H1 (cell line): ENCODE data around the gene CILP. TPM values are rescaled to one million over a fixed set of nuclear protein-coding genes. Genes with fewer than 3 reads are reported as not detected.

Experiments used
- CTCF ChIA-PET: fragments of 300-600 bp; sonication (Branson Sonifier 250); formaldehyde crosslinking; loops from one replicate; lab custom pipeline; 2021; ENCODE audit not compliant: partially characterized antibody; lab: Charles Lee
- POLR2A ChIA-PET: fragments of 300-600 bp; sonication (Branson Sonifier 250); formaldehyde crosslinking; loops from one replicate; lab custom pipeline; 2021; ENCODE audit warnings: inconsistent platforms; ENCODE audit not compliant: partially characterized antibody; lab: Charles Lee
- DNase-seq, 2 experiments: peaks; one replicate each; pipeline versions ENCODE4 v3.0.0 to v3.0.0-alpha.2; 2010 to 2022; ENCODE audit warnings: low spot score in 2 of 2, low read depth in 1 of 2, mixed read lengths in 1 of 2
- FAIRE-seq: peaks from 2 replicates; lab custom pipeline; 2011; peaks lifted over from hg19 to GRCh38; lab: Jason Lieb, UNC
- H2AFZ ChIP-seq: 2 replicates; pipeline ENCODE4 v1.8.1; 2012; ENCODE audit warnings: low read length, inconsistent platforms
- H2AK5ac ChIP-seq: 2 replicates; pipeline ENCODE4 v1.6.1; 2013; ENCODE audit warnings: low read depth, low read length
- H2BK120ac ChIP-seq: replicated peaks from 2 replicates; pipeline ENCODE3; 2013; ENCODE audit warnings: low read depth, low read length, inconsistent platforms
- H2BK12ac ChIP-seq: 2 replicates; pipeline ENCODE4 v1.6.1; 2013; ENCODE audit warnings: low read depth, low read length
- H2BK15ac ChIP-seq: 2 replicates; pipeline ENCODE4 v1.6.1; 2013; ENCODE audit warnings: low read length
- H2BK20ac ChIP-seq: 2 replicates; pipeline ENCODE4 v1.6.1; 2013; ENCODE audit warnings: low read length
- H2BK5ac ChIP-seq: 2 replicates; pipeline ENCODE4 v1.6.1; 2013; ENCODE audit warnings: low read depth, low read length
- H3K14ac ChIP-seq: 2 replicates; pipeline ENCODE4 v1.6.1; 2013; ENCODE audit warnings: inconsistent platforms; ENCODE audit not compliant: insufficient read length
- H3K18ac ChIP-seq: 2 replicates; pipeline ENCODE4 v1.6.1; 2013; ENCODE audit warnings: low read length; ENCODE audit errors: extremely low read depth
- H3K23ac ChIP-seq: 2 replicates; pipeline ENCODE4 v1.6.1; 2013; ENCODE audit warnings: inconsistent platforms; ENCODE audit not compliant: insufficient read length
- H3K23me2 ChIP-seq: 2 replicates; pipeline ENCODE4 v1.6.1; 2013; ENCODE audit warnings: low read depth, low read length
- H3K27ac ChIP-seq: 2 replicates; pipeline ENCODE4 v1.6.1; 2011; ENCODE audit warnings: low read depth, low read length, inconsistent platforms
- H3K27me3 ChIP-seq, 4 experiments: replicated peaks in 1 of 4; 1 replicate in 1 of 4; 2 replicates in 3 of 4; pipeline versions ENCODE4 v1.6.1 to v1.8.1; 2011 to 2013; ENCODE audit warnings: low read length in 3 of 4, mild to moderate bottlenecking in 3 of 4, inconsistent platforms in 2 of 4, mixed read lengths in 2 of 4, moderate library complexity in 1 of 4; ENCODE audit not compliant: control insufficient read depth in 3 of 4, insufficient read depth in 3 of 4; ENCODE audit errors: extremely low read depth in 1 of 4
- H3K36me3 ChIP-seq, 4 experiments: 2 replicates each; pipeline versions ENCODE4 v1.6.1 to v1.8.1; 2011 to 2013; ENCODE audit warnings: mild to moderate bottlenecking in 4 of 4, low read length in 3 of 4, moderate library complexity in 2 of 4, control low read depth in 1 of 4, inconsistent platforms in 1 of 4; ENCODE audit not compliant: insufficient read depth in 4 of 4, control insufficient read depth in 2 of 4
- H3K4ac ChIP-seq: replicated peaks from 2 replicates; pipeline ENCODE3; 2013; ENCODE audit warnings: low read length, low read depth, mixed read lengths, inconsistent platforms; ENCODE audit not compliant: insufficient read length
- H3K4me1 ChIP-seq, 4 experiments: replicated peaks in 1 of 4; 1 replicate in 1 of 4; 2 replicates in 3 of 4; pipeline versions ENCODE4 v1.6.1 to v1.8.1; 2011 to 2013; ENCODE audit warnings: low read length in 3 of 4, inconsistent platforms in 2 of 4, mixed read lengths in 1 of 4; ENCODE audit not compliant: insufficient read depth in 4 of 4, control insufficient read depth in 3 of 4
- H3K4me2 ChIP-seq, 2 experiments: 2 replicates each; pipeline versions ENCODE4 v1.6.1 to v1.8.1; 2011 to 2013; ENCODE audit warnings: low read depth in 2 of 2, low read length in 2 of 2, control low read depth in 1 of 2, inconsistent platforms in 1 of 2, mild to moderate bottlenecking in 1 of 2; ENCODE audit not compliant: insufficient read depth in 1 of 2
- H3K4me3 ChIP-seq, 4 experiments: fragments of 200-600, 300-600 bp in 1 of 4; sonication (generic), shearing (Covaris generic), sonication (Bioruptor Twin) in 1 of 4; 2 replicates each; pipeline versions ENCODE4 v1.5.1 to v1.8.1; 2011 to 2016; ENCODE audit warnings: low read length in 4 of 4, low read depth in 3 of 4, control low read depth in 2 of 4, inconsistent platforms in 2 of 4, mild to moderate bottlenecking in 2 of 4, mixed read lengths in 1 of 4, moderate library complexity in 1 of 4; ENCODE audit not compliant: insufficient read depth in 2 of 4; ENCODE audit errors: extremely low read depth in 1 of 4
- H3K56ac ChIP-seq: replicated peaks from 2 replicates; pipeline ENCODE3; 2013; ENCODE audit warnings: low read depth, mild to moderate bottlenecking, mixed read lengths, low read length, inconsistent platforms; ENCODE audit not compliant: insufficient read length
- H3K79me1 ChIP-seq: 2 replicates; pipeline ENCODE4 v1.6.1; 2013; ENCODE audit warnings: low read depth, low read length, control low read depth
- H3K79me2 ChIP-seq, 2 experiments: 2 replicates each; pipeline versions ENCODE4 v1.6.1 to v1.8.1; 2012 to 2013; ENCODE audit warnings: low read length in 2 of 2, mild to moderate bottlenecking in 2 of 2, inconsistent platforms in 1 of 2; ENCODE audit not compliant: insufficient read depth in 2 of 2, control insufficient read depth in 1 of 2
- H3K9ac ChIP-seq, 4 experiments: replicated peaks in 1 of 4; 1 replicate in 1 of 4; 2 replicates in 3 of 4; pipeline versions ENCODE4 v1.6.1 to v1.8.1; 2011 to 2013; ENCODE audit warnings: low read depth in 3 of 4, low read length in 3 of 4, control low read depth in 2 of 4, mild to moderate bottlenecking in 2 of 4, moderate library complexity in 2 of 4, inconsistent platforms in 1 of 4; ENCODE audit errors: extremely low read depth in 1 of 4
- H3K9me3 ChIP-seq, 2 experiments: 2 replicates each; pipeline versions ENCODE4 v1.6.1 to v1.8.1; 2012 to 2013; ENCODE audit warnings: mild to moderate bottlenecking in 2 of 2, moderate library complexity in 2 of 2, control low read depth in 1 of 2, inconsistent platforms in 1 of 2, low read depth in 1 of 2, low read length in 1 of 2, mixed read lengths in 1 of 2; ENCODE audit not compliant: insufficient read depth in 2 of 2
- H4K20me1 ChIP-seq, 2 experiments: replicated peaks in 1 of 2; 2 replicates each; pipeline versions ENCODE3 to v1.8.1; 2011 to 2013; ENCODE audit warnings: inconsistent platforms in 2 of 2, low read length in 2 of 2, mild to moderate bottlenecking in 1 of 2; ENCODE audit not compliant: insufficient read depth in 2 of 2, control insufficient read depth in 1 of 2
- H4K5ac ChIP-seq: 2 replicates; pipeline ENCODE4 v1.6.1; 2013; ENCODE audit warnings: low read length, low read depth, mixed read lengths, inconsistent platforms; ENCODE audit not compliant: insufficient read length
- H4K8ac ChIP-seq: 2 replicates; pipeline ENCODE4 v1.8.0; 2013; ENCODE audit warnings: mild to moderate bottlenecking, moderate library complexity, low read length, inconsistent platforms; ENCODE audit not compliant: insufficient read depth; ENCODE audit errors: extremely low read depth
- H4K91ac ChIP-seq: replicated peaks from 2 replicates; pipeline ENCODE3; 2013; ENCODE audit warnings: low read length, mixed read lengths, inconsistent platforms; ENCODE audit not compliant: insufficient read length
- SP1 ChIP-seq: IDR thresholded peaks from 2 replicates; pipeline ENCODE4 v1.6.1; 2011; ENCODE audit warnings: low read depth, low read length
- SP4 ChIP-seq: IDR thresholded peaks from 2 replicates; pipeline ENCODE4 v1.6.1; 2012; ENCODE audit warnings: low read length, inconsistent platforms
- TAF1 ChIP-seq: IDR thresholded peaks from 2 replicates; pipeline ENCODE4 v1.6.1; 2011; ENCODE audit warnings: mild to moderate bottlenecking, low read depth, low read length
- WGBS, 2 experiments: shearing (Covaris generic) in 1 of 2; methylation state at CpG; one replicate each; pipeline versions ENCODE4 v1.1.6 to v1.1.7; 2013 to 2015; ENCODE audit warnings: low lambda C conversion rate in 2 of 2, mixed read lengths in 2 of 2, inconsistent platforms in 1 of 2, low coverage in 1 of 2, missing lambda C conversion rate in 1 of 2; ENCODE audit not compliant: insufficient replicate concordance in 2 of 2, insufficient coverage in 1 of 2, insufficient read length in 1 of 2; ENCODE audit errors: extremely low coverage in 1 of 2, missing lambda C conversion rate in 1 of 2; 5-methylcytosine and 5-hydroxymethylcytosine counted together
- polyA plus RNA-seq, 7 experiments: library from polyadenylated mRNA; depleted of rRNA in 3 of 7; stranded (reverse) in 5 of 7; unstranded in 2 of 7; fragments of >200 nt in 5 of 7; fragments of 200-250 nt in 2 of 7; gene quantifications; 1 replicate in 5 of 7; 2 replicates in 1 of 7; 4 replicates in 1 of 7; pipeline versions ENCODE4 v1.2.1 to v1.2.3, GENCODE V29; 2011 to 2013; ENCODE audit warnings: missing spikeins in 2 of 7, mixed read lengths in 2 of 7
- total RNA-seq: library from RNA; stranded (reverse); fragmentation: NEBNext Ultra II Directional; extraction: Animal tissue kit (Norgen Biotek cat#: 25700); gene quantifications from 2 replicates; pipeline ENCODE4 v1.2.1, GENCODE V29; 2021

Gene CILP
- total and polyA plus RNA-seq, 2 of the 8 experiments (the other 6 are each of a cell fraction or from before 2014, with no cell fraction given) = 0.02 TPM; not detected in 1

DNA sequence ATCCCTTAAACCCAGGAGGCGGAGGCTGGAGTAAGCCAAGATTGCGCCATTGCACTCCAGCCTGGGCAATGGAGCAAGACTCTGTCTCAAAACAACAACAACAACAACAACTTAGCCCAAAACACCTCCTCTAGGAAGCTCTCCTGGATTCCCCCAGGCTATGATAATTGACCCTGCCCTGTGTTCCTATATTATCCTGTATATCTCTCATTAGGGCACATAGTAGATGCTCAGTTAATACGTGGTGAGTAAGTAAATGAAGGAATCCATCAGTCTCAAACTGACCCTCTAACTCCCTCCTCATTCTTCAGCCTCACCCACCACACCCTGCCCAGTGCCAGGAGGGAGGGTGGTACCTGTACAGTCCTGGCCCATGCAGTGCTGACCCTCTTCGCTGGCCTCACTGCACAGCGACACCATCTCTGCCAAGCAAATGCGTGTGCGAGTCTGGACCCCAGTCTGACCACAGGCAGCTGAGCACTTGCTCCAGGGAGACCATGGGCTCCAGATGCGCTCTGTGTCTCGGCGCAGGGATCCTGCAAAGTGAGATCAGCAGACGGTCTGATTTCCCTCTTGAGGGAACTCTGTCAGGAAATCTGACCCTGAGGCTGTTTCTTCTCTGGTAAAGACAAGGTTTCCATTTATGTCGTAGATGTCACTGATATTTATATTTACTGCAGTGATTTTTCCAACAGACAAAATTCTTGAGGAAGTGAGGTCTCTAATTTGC is 6.2 kb downstream of the CILP start:
- Histone ChIP-seq H3K4ac (no peak overlapping the region), H2BK15ac (0 out of 2 replicates have a peak overlapping the region, but pooled peaks have one; percentile 61), H3K18ac (no peak overlapping the region), H3K27me3 (no peaks in the 10 kb centered on the region; a peak in 1 of 7 replicates), H2BK12ac (no peak overlapping the region), H3K23ac (no peak overlapping the region), H3K14ac (no peak overlapping the region), H4K8ac (no peak overlapping the region; the same call in 1 of the 2 replicates), H3K79me2 (no peaks in the 10 kb centered on the region), H3K9ac (no peak overlapping the region), H2AK5ac (0 out of 2 replicates have a peak overlapping the region, but pooled peaks have one; percentile 60), H2BK120ac (no peak overlapping the region), H3K56ac (no peak overlapping the region), H3K9me3 (no peaks in the 10 kb centered on the region), H3K4me2 (no peak overlapping the region), H4K5ac (no peak overlapping the region), H4K91ac (no peak overlapping the region), H3K4me1 (no peaks in the 10 kb centered on the region), H2BK5ac (no peak overlapping the region), H2BK20ac (no peak overlapping the region), H3K4me3 (no peak overlapping the region), H3K27ac (no peak overlapping the region), H4K20me1 (peaks cover 0 to 2% of the 10 kb centered on the region in 2 experiments), H3K79me1 (no peaks in the 10 kb centered on the region), H2AFZ (no peak overlapping the region), H3K36me3 (no peaks in the 10 kb centered on the region), H3K23me2 (no peaks in the 10 kb centered on the region)
- CTCF ChIA-PET = interaction anchor here (1.2 to 6.4 kb wide), 2 partner anchors 67 to 80 kb away, joined by 3 to 44 read pairs; no protein-coding TSS in a partner anchor
- DNase-seq (no peak), FAIRE-seq (no peak)
- TF ChIP-seq SP1 = no peak
- TF ChIP-seq SP4 = no peak
- no peak for TF ChIP-seq TAF1
- WGBS, 2 experiments = 94% methylated on average over 12 of the region's 12 CpGs; no CpG with 5 or more reads in 1 of the 2 experiments
- POLR2A ChIA-PET = interaction anchor here (1.8 kb wide), 1 partner anchor 77 kb away, joined by 3 read pairs; no protein-coding TSS in a partner anchor
